Transverse colon (tissue), 4 donors: ENCODE measurements around the gene SDK1. TPM values are rescaled to one million over a fixed set of nuclear protein-coding genes. Genes with fewer than 3 reads are reported as not detected.

Experiments used
- DNase-seq: peaks from one replicate; pipeline ENCODE4 v3.0.0-alpha.2; 2019
- H3K27ac ChIP-seq, 4 donors: fragments of 200-600 bp; sonication (generic); 2 replicates each; pipeline ENCODE4 v1.5.1; 2016 to 2018; ENCODE audit warnings: inconsistent platforms in 4 of 4
- H3K27me3 ChIP-seq: fragments of 200-600 bp; sonication (generic); 2 replicates; pipeline ENCODE4 v1.5.1; 2017; ENCODE audit warnings: inconsistent platforms
- H3K36me3 ChIP-seq, 4 donors: fragments of 200-600 bp; sonication (generic); 2 replicates each; pipeline ENCODE4 v1.5.1; 2017 to 2019; ENCODE audit warnings: inconsistent platforms in 4 of 4
- H3K4me1 ChIP-seq, 4 donors: fragments of 200-600 bp; sonication (generic); 2 replicates each; pipeline ENCODE4 v1.5.1; 2017 to 2020; ENCODE audit warnings: inconsistent platforms in 4 of 4
- H3K4me3 ChIP-seq, 4 donors: fragments of 200-600 bp; sonication (generic); 1 replicate in 1 of 4; 2 replicates in 3 of 4; pipeline versions ENCODE4 v1.5.1 to v1.6.1; 2017 to 2019; ENCODE audit warnings: inconsistent platforms in 4 of 4
- H3K9me3 ChIP-seq, 2 donors: fragments of 200-600 bp; sonication (generic); 2 replicates each; pipeline ENCODE4 v1.5.1; 2017 to 2019; ENCODE audit warnings: inconsistent platforms in 2 of 2
- EP300 ChIP-seq: sonication (generic); formaldehyde crosslinking; IDR thresholded peaks from one replicate; pipeline ENCODE4 v1.6.1; 2017; ENCODE audit warnings: antibody characterized with exemption, low read depth
- POLR2A ChIP-seq: fragments of 450-650 bp; IDR thresholded peaks from one replicate; pipeline ENCODE4 v1.6.1; 2016; ENCODE audit warnings: antibody characterized with exemption, mild to moderate bottlenecking, moderate library complexity
- POLR2AphosphoS5 ChIP-seq, 3 donors: sonication (generic); formaldehyde crosslinking; IDR thresholded peaks; one replicate each; pipeline ENCODE4 v1.6.1; 2016; ENCODE audit warnings: antibody characterized with exemption in 3 of 3
- WGBS, 2 donors: methylation state at CpG; one replicate each; pipeline ENCODE4 v1.1.5; 2018; ENCODE audit warnings: low coverage in 1 of 2; 5-methylcytosine and 5-hydroxymethylcytosine counted together
- in situ Hi-C, 4 donors: fragments of 200-750 bp; cut with MboI; loops; one replicate each; pipeline versions ENCODE4 v1.15.0 to v1.15.1; 2017; ENCODE audit warnings: low sequenced_read_pairs in 3 of 4, low pct_ligation_motif_present in 1 of 4, low pct_unique_long_range_greater_than_20kb in 1 of 4
- intact Hi-C: fragments of 100-400 bp; cut with DNase I; formaldehyde crosslinking; loops from one replicate; pipeline ENCODE4 v1.15.1; 2023; ENCODE audit warnings: low total_unique reads
- total RNA-seq, 4 donors: library from RNA; depleted of rRNA; stranded (reverse); fragments of >200 nt; gene quantifications; one replicate each; pipeline ENCODE4 v1.1.0, GENCODE V29; 2016
- TF ChIP-seq, protein P1 (sequence below), 5 experiments: fragments of 200-600 bp in 3 of 5; fragments of 450-650 bp in 2 of 5; sonication (generic) in 3 of 5; IDR thresholded peaks; 1 replicate in 2 of 5; 2 replicates in 3 of 5; pipeline ENCODE4 v1.5.1; 2016 to 2017; ENCODE audit warnings: antibody characterized with exemption in 5 of 5, inconsistent platforms in 3 of 5, mild to moderate bottlenecking in 2 of 5, moderate library complexity in 1 of 5

Gene SDK1
- total RNA-seq, 4 donors from 2014 or later: 4.0 to 8.6 (median 5.4) TPM

DNA sequence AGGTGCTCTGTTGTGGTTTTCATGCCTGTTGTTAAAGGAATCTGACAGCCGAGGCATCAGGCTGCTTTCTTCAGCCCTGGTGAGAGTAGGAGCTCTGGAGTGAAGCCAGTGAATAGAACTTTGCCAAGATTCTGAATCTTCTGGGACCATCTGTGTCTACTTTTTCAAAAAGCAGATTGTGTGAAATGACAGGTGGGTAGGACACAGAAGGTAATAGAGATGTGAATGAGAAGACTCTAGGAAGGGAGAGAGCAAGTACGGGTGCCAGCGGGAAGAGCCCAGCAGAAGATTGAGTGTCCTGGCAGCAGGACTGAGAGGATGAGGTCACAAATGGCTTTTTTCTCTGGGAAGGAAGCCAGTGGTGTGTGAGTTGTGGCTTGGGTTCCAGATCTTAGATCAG is 429.2 kb downstream of the SDK1 start:
- TF ChIP-seq, protein P1, sequence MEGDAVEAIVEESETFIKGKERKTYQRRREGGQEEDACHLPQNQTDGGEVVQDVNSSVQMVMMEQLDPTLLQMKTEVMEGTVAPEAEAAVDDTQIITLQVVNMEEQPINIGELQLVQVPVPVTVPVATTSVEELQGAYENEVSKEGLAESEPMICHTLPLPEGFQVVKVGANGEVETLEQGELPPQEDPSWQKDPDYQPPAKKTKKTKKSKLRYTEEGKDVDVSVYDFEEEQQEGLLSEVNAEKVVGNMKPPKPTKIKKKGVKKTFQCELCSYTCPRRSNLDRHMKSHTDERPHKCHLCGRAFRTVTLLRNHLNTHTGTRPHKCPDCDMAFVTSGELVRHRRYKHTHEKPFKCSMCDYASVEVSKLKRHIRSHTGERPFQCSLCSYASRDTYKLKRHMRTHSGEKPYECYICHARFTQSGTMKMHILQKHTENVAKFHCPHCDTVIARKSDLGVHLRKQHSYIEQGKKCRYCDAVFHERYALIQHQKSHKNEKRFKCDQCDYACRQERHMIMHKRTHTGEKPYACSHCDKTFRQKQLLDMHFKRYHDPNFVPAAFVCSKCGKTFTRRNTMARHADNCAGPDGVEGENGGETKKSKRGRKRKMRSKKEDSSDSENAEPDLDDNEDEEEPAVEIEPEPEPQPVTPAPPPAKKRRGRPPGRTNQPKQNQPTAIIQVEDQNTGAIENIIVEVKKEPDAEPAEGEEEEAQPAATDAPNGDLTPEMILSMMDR (IDR thresholded peaks at IDR 0.05): no peak
- TF ChIP-seq POLR2AphosphoS5 (IDR thresholded peaks at IDR 0.05) (no peak), POLR2A (no peak), EP300 (no peak)
- no peak overlapping the region for H3K27ac ChIP-seq
- no peak overlapping the region for H3K4me3 ChIP-seq
- in situ Hi-C loops: no loop called here
- 72% methylated on average over 3 of the region's 3 CpGs for WGBS, 2 donors
- H3K4me1 ChIP-seq: no peaks in the 10 kb centered on the region
- no peak for DNase-seq
- no peaks in the 10 kb centered on the region for H3K27me3 ChIP-seq
- no peaks in the 10 kb centered on the region for H3K36me3 ChIP-seq
- H3K9me3 ChIP-seq: no peaks in the 10 kb centered on the region
- intact Hi-C loops: no loop called here

DNA sequence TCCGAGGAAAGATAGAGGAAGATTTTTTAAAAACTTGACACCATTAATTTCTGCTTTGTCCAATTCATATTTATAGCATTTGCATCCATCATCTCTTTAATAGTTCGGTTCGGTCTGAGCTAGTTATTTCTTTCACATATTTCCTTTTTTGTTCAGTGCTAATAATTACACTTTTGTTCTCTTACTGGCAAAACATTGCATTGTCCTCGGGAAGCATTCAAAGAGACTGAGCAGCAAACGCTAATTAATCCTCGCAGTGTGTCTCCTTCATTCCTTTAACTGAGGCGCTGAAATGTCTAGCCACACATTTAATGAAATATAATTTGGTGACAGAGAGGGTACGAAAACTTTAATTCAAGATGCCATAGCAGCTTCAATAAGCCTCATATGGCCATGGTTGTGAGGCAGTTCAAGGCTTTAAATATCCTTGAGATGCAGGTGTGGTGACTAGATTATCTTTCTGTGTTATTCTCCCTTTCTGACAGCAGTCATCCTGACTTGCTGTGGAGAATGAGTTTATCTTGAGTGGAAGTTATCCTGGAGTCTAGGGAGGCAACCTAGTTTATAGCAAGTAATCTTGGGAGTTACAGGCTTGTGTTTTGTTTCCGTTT is 431.4 kb downstream of the SDK1 start:
- no peaks in the 10 kb centered on the region for H3K36me3 ChIP-seq
- no peaks in the 10 kb centered on the region for H3K4me1 ChIP-seq
- intact Hi-C loops: no loop called here
- no peaks in the 10 kb centered on the region for H3K27me3 ChIP-seq
- no peaks in the 10 kb centered on the region for H3K9me3 ChIP-seq
- no peak for DNase-seq
- TF ChIP-seq, protein P1 (IDR thresholded peaks at IDR 0.05): no peak
- TF ChIP-seq EP300 (no peak), POLR2AphosphoS5 (IDR thresholded peaks at IDR 0.05) (no peak), POLR2A (no peak)
- WGBS, 2 donors: 87 to 88% methylated on average over 7 to 9 of the region's 9 CpGs
- in situ Hi-C loops: no loop called here
- H3K27ac ChIP-seq: no peak overlapping the region
- H3K4me3 ChIP-seq: no peak overlapping the region

DNA sequence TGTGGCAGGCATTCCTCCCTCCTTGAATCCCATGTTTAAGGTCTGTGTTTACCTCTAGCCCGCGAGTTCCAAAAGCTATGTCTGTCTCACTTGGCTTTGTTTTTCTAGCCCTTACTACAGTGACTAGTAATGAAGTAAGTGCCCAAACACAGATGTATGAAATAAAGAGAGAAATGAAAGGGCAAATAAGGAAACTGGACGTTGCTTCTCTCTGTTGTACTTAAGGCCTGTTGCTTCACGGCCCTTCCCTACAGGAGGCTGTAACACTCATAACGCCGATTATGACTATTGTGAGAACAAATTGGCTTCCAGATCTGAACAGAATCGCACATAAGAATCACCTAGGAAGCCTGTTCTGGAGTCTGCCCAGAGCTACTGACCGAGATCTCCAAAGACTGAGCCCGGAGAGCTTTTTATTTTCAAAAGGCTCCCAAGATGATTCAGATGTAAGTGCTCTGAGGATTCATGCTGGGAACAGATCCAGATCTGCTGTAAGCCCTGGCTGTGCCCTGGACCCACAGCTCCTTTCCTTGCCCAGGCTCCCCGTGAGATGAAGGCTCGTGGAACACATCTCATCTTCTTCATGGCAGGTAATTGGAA is 432.6 kb downstream of the SDK1 start:
- peaks cover 2% of the 10 kb centered on the region in 2 donors for H3K9me3 ChIP-seq
- no peak for TF ChIP-seq POLR2A
- TF ChIP-seq, protein P1 (IDR thresholded peaks at IDR 0.05): no peak
- H3K27ac ChIP-seq: peak overlapping the region in 2 of 4 donors; percentile 10 to 31
- in situ Hi-C loops (no loop called here), intact Hi-C loops (no loop called here)
- no peaks in the 10 kb centered on the region for H3K27me3 ChIP-seq
- H3K4me1 ChIP-seq: no peaks in the 10 kb centered on the region
- no peak overlapping the region for H3K4me3 ChIP-seq
- 59% methylated on average over 11 of the region's 11 CpGs; no CpG with 5 or more reads in 1 of the 2 donors for WGBS, 2 donors
- H3K36me3 ChIP-seq: no peaks in the 10 kb centered on the region
- no peak for DNase-seq

GRCh38 chr7:3738964-3739363 is 437.9 kb downstream of the SDK1 start:
- no peaks in the 10 kb centered on the region for H3K4me1 ChIP-seq
- no peak for DNase-seq
- H3K27me3 ChIP-seq: no peaks in the 10 kb centered on the region
- intact Hi-C loops (no loop called here), in situ Hi-C loops (no loop called here)
- no peak overlapping the region for H3K27ac ChIP-seq
- no peak overlapping the region for H3K4me3 ChIP-seq
- TF ChIP-seq POLR2A: no peak
- TF ChIP-seq POLR2AphosphoS5 (IDR thresholded peaks at IDR 0.05): no peak
- H3K36me3 ChIP-seq: no peaks in the 10 kb centered on the region
- peaks cover 6 to 13% of the 10 kb centered on the region in 2 donors for H3K9me3 ChIP-seq
- WGBS, 2 donors: 81 to 100% methylated on average over 1 of the region's 1 CpG
